Measurements from ENCODE around the gene BGN.

BGN gene

GRCh38 chrX:153474718-153475117 is 20.1 kb upstream of the BGN start:
- Histone ChIP-seq H3K27me3 (ENCODE audit: low read depth, low read length) (no peaks in the 10 kb centered on the region), H3K4me3 (ENCODE audit: low read depth in 1 of 2, low read length in 2 of 2) (no peak overlapping the region), H3K36me3 (ENCODE audit: control insufficient read depth in 1 of 2, insufficient read depth in 2 of 2, low read length in 2 of 2) (no peaks in the 10 kb centered on the region), H3K27ac (ENCODE audit: low read length) (no peak overlapping the region), H3K4me1 (ENCODE audit: control insufficient read depth in 1 of 2, insufficient read depth in 2 of 2, low read length in 2 of 2) (peaks cover 0 to 9% of the 10 kb centered on the region in 2 donors), H3K9me3 (ENCODE audit: control insufficient read depth in 1 of 2, low read length in 2 of 2) (no peaks in the 10 kb centered on the region)

DNA sequence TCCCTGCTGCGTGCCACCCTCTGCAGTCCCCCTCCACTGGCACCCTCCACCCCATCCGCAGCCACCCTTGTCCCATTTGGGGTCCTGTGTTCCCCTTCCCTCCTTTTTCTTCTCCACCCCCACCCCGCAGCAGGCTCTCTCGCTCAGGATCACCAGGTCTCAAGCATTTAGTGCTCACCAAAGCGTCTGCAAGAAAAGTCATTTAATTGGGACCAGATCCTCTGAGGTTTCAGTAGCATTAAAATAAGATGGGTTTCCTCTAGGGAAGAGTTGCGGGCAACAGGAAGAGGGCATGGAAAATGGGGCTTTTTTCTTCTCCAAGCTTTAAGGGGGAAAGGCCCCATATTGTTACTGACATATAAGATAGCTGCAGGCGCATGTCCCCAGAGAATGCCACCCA is 19.5 kb upstream of the BGN start:
- Histone ChIP-seq H3K9me3 (ENCODE audit: control insufficient read depth in 1 of 2, low read length in 2 of 2) (no peaks in the 10 kb centered on the region), H3K27me3 (ENCODE audit: low read depth, low read length) (no peaks in the 10 kb centered on the region), H3K4me3 (ENCODE audit: low read depth in 1 of 2, low read length in 2 of 2) (no peak overlapping the region), H3K36me3 (ENCODE audit: control insufficient read depth in 1 of 2, insufficient read depth in 2 of 2, low read length in 2 of 2) (no peaks in the 10 kb centered on the region), H3K27ac (ENCODE audit: low read length) (no peak overlapping the region), H3K4me1 (ENCODE audit: control insufficient read depth in 1 of 2, insufficient read depth in 2 of 2, low read length in 2 of 2) (peaks cover 0 to 7% of the 10 kb centered on the region in 2 donors)

DNA sequence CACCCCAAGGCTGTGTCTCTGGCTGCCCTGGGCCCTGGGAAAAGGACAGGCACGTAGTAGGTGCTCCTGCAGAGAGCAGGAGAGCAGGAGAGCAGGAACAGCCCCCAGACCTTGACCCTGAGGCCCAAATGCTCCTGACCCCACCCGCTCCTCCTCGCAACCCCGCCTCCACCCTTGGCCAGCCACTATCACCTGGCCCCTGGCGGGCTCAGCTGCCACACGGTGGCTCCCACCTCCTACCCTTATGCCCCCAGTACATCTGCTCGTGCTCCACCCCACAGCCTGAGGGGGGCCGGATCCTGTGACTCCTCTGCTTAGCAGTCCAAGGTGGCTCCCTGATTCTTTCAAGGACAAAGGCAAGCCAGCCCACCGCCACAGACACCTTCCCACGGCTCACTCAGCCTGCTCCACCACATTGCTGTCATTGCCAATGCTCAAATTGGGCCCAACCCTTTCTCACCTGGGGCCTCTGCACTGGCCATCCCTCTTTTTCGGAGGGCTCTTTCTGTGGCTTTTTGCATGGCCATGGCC is 19.0 kb upstream of the BGN start:
- Histone ChIP-seq H3K27ac (ENCODE audit: low read length) (no peak overlapping the region), H3K4me3 (ENCODE audit: low read depth in 1 of 2, low read length in 2 of 2) (no peak overlapping the region), H3K4me1 (ENCODE audit: control insufficient read depth in 1 of 2, insufficient read depth in 2 of 2, low read length in 2 of 2) (peaks cover 0 to 7% of the 10 kb centered on the region in 2 donors), H3K27me3 (ENCODE audit: low read depth, low read length) (no peaks in the 10 kb centered on the region), H3K9me3 (ENCODE audit: control insufficient read depth in 1 of 2, low read length in 2 of 2) (no peaks in the 10 kb centered on the region), H3K36me3 (ENCODE audit: control insufficient read depth in 1 of 2, insufficient read depth in 2 of 2, low read length in 2 of 2) (no peaks in the 10 kb centered on the region)

DNA sequence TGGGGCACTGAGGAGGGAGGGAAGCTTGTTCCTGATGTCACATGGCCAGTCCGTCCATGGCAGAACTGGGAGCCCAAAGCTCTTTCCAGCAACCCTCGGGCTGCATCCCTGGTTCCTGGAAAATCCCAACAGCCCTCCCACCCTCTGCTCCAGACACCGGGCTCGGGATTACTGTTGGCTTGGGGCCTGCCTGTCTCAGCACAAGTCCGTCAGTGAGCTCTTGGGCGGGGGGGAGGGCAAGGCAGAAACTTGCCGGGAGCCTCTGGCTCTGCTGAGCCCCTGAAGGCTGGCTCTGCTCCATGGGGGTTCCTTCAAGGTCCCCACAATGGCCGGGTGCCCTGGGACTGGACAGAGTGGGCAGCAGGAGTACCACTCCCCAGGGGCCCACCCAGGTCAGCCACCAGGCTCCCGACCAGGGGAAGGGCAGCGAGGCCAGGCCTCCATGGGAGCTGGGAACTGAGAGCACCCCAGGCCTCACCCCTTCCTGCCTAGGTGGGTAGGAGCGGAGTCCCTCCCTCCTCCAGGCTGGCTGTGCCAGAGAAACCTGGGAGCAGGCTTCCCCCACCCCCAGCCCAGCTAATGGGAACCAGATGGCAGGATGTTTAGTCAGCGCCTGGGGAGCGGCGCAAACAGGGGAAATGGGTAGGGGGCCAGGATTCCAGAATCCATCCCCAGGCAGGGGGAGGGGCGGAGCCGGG is 18.0 kb upstream of the BGN start:
- no peaks in the 10 kb centered on the region for H3K27me3 ChIP-seq (ENCODE audit: low read depth, low read length)

GRCh38 chrX:153477364-153477857 is 17.4 kb upstream of the BGN start:
- H3K4me1 ChIP-seq (ENCODE audit: control insufficient read depth in 1 of 2, insufficient read depth in 2 of 2, low read length in 2 of 2), result peaks cover 0 to 7% of the 10 kb centered on the region in 2 donors
- H3K27ac ChIP-seq (ENCODE audit: low read length), result no peak overlapping the region
- no peaks in the 10 kb centered on the region for H3K27me3 ChIP-seq (ENCODE audit: low read depth, low read length)
- H3K36me3 ChIP-seq (ENCODE audit: control insufficient read depth in 1 of 2, insufficient read depth in 2 of 2, low read length in 2 of 2), result no peaks in the 10 kb centered on the region
- H3K9me3 ChIP-seq (ENCODE audit: control insufficient read depth in 1 of 2, low read length in 2 of 2), result no peaks in the 10 kb centered on the region
- H3K4me3 ChIP-seq (ENCODE audit: low read depth in 1 of 2, low read length in 2 of 2), result no peak overlapping the region

More for the DNA sequence above, 18.0 kb upstream of the BGN start:
- Histone ChIP-seq H3K9me3 (ENCODE audit: control insufficient read depth in 1 of 2, low read length in 2 of 2) (no peaks in the 10 kb centered on the region), H3K27ac (ENCODE audit: low read length) (no peak overlapping the region), H3K36me3 (ENCODE audit: control insufficient read depth in 1 of 2, insufficient read depth in 2 of 2, low read length in 2 of 2) (no peaks in the 10 kb centered on the region), H3K4me3 (ENCODE audit: low read depth in 1 of 2, low read length in 2 of 2) (no peak overlapping the region), H3K4me1 (ENCODE audit: control insufficient read depth in 1 of 2, insufficient read depth in 2 of 2, low read length in 2 of 2) (peaks cover 0 to 7% of the 10 kb centered on the region in 2 donors)

- Histone ChIP-seq H3K4me1 (ENCODE audit: control insufficient read depth in 1 of 2, insufficient read depth in 2 of 2, low read length in 2 of 2) (peaks cover 0 to 7% of the 10 kb centered on the region in 2 donors), H3K4me3 (ENCODE audit: low read depth in 1 of 2, low read length in 2 of 2) (no peak overlapping the region), H3K9me3 (ENCODE audit: control insufficient read depth in 1 of 2, low read length in 2 of 2) (no peaks in the 10 kb centered on the region), H3K27me3 (ENCODE audit: low read depth, low read length) (no peaks in the 10 kb centered on the region), H3K27ac (ENCODE audit: low read length) (no peak overlapping the region), H3K36me3 (ENCODE audit: control insufficient read depth in 1 of 2, insufficient read depth in 2 of 2, low read length in 2 of 2) (no peaks in the 10 kb centered on the region)
These were observed 16.9 kb upstream of the BGN start for GRCh38 chrX:153477901-153478300.

DNA sequence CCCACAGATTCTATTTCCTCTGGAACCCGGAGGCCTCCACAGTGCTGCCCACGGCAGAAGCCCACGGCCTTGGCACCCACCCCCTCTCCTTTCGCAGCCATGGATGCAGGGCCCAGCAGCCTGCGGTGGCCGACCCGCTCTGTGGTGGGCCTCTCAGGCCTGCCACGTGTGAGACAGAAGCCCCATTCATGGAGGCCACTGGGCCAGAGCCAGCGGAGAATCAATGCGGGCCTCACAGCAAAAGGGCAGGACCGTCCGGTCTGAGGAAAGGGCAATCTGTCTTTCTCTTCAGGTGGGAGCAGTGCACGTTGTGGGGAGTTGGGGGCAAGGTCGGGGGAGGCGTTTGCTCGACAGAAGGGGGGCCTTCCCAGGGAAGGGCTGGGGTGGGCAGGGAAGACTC is 16.0 kb upstream of the BGN start:
- H3K27me3 ChIP-seq (ENCODE audit: low read depth, low read length), result no peaks in the 10 kb centered on the region
- peaks cover 0 to 7% of the 10 kb centered on the region in 2 donors for H3K4me1 ChIP-seq (ENCODE audit: control insufficient read depth in 1 of 2, insufficient read depth in 2 of 2, low read length in 2 of 2)
- H3K4me3 ChIP-seq (ENCODE audit: low read depth in 1 of 2, low read length in 2 of 2), result no peak overlapping the region
- no peaks in the 10 kb centered on the region for H3K36me3 ChIP-seq (ENCODE audit: control insufficient read depth in 1 of 2, insufficient read depth in 2 of 2, low read length in 2 of 2)
- no peaks in the 10 kb centered on the region for H3K9me3 ChIP-seq (ENCODE audit: control insufficient read depth in 1 of 2, low read length in 2 of 2)
- H3K27ac ChIP-seq (ENCODE audit: low read length), result no peak overlapping the region

DNA sequence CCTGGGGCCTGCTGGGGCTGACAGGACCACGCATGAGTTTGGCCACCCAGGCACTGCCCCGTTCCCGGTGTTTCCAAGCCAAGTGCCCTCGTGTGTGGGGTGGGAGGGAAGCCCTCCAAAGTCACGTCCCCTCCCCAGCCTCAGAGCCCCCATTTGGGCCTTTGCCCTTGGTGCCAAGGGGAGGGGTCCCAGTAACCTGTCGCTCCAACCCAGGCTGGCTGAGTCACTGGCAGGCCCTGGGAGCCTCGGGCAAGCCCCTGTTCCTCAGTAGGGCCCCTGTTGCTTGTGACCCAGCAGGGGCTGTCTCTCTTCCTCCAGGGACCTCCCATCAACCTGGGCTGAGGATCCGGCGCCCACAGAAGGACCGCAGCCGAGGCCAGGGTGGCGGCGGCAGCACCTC is 13.7 kb upstream of the BGN start:
- Histone ChIP-seq H3K4me3 (ENCODE audit: low read depth in 1 of 2, low read length in 2 of 2) (no peak overlapping the region), H3K36me3 (ENCODE audit: control insufficient read depth in 1 of 2, insufficient read depth in 2 of 2, low read length in 2 of 2) (no peaks in the 10 kb centered on the region), H3K27ac (ENCODE audit: low read length) (no peak overlapping the region), H3K9me3 (ENCODE audit: control insufficient read depth in 1 of 2, low read length in 2 of 2) (no peaks in the 10 kb centered on the region), H3K4me1 (ENCODE audit: control insufficient read depth in 1 of 2, insufficient read depth in 2 of 2, low read length in 2 of 2) (peaks cover 0 to 3% of the 10 kb centered on the region in 2 donors), H3K27me3 (ENCODE audit: low read depth, low read length) (no peaks in the 10 kb centered on the region)

GRCh38 chrX:153482376-153483015 is 12.3 kb upstream of the BGN start:
- H3K27ac ChIP-seq (ENCODE audit: low read length), result no peak overlapping the region
- H3K9me3 ChIP-seq (ENCODE audit: control insufficient read depth in 1 of 2, low read length in 2 of 2), result no peaks in the 10 kb centered on the region
- no peaks in the 10 kb centered on the region for H3K27me3 ChIP-seq (ENCODE audit: low read depth, low read length)

GRCh38 chrX:153485396-153486080 is 9.2 kb upstream of the BGN start:
- no peak overlapping the region for H3K27ac ChIP-seq (ENCODE audit: low read length)
- no peaks in the 10 kb centered on the region for H3K9me3 ChIP-seq (ENCODE audit: control insufficient read depth in 1 of 2, low read length in 2 of 2)
- H3K4me3 ChIP-seq (ENCODE audit: low read depth in 1 of 2, low read length in 2 of 2), result no peak overlapping the region
- H3K36me3 ChIP-seq (ENCODE audit: control insufficient read depth in 1 of 2, insufficient read depth in 2 of 2, low read length in 2 of 2), result no peaks in the 10 kb centered on the region
- H3K4me1 ChIP-seq (ENCODE audit: control insufficient read depth in 1 of 2, insufficient read depth in 2 of 2, low read length in 2 of 2), result no peaks in the 10 kb centered on the region
- H3K27me3 ChIP-seq (ENCODE audit: low read depth, low read length), result no peaks in the 10 kb centered on the region

More at GRCh38 chrX:153482376-153483015, 12.3 kb upstream of the BGN start:
- Histone ChIP-seq H3K36me3 (ENCODE audit: control insufficient read depth in 1 of 2, insufficient read depth in 2 of 2, low read length in 2 of 2) (no peaks in the 10 kb centered on the region), H3K4me3 (ENCODE audit: low read depth in 1 of 2, low read length in 2 of 2) (no peak overlapping the region), H3K4me1 (ENCODE audit: control insufficient read depth in 1 of 2, insufficient read depth in 2 of 2, low read length in 2 of 2) (no peaks in the 10 kb centered on the region)

DNA sequence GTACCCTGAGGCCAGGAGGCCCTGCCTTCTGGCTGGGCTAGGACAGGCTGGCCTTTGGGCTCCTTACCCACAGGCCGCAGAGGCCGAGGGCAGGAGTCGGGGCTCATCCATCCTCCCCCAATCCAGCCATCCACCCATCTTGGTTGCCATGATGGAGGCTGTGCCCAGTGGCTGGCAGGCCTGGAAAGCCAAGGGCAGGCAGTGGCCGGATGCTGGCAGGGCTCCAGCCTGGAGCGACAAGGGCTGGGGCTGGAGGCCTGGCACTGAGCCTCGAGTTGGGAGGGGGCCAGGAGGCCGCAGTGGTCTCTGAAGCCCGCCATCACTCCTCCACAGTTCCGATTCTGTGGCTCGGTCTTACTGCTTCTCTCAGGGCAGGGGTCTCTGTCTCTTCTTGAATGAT is 8.6 kb upstream of the BGN start:
- H3K27me3 ChIP-seq (ENCODE audit: low read depth, low read length), result no peaks in the 10 kb centered on the region
- no peaks in the 10 kb centered on the region for H3K9me3 ChIP-seq (ENCODE audit: control insufficient read depth in 1 of 2, low read length in 2 of 2)
- no peaks in the 10 kb centered on the region for H3K36me3 ChIP-seq (ENCODE audit: control insufficient read depth in 1 of 2, insufficient read depth in 2 of 2, low read length in 2 of 2)
- no peak overlapping the region for H3K27ac ChIP-seq (ENCODE audit: low read length)
- no peak overlapping the region for H3K4me3 ChIP-seq (ENCODE audit: low read depth in 1 of 2, low read length in 2 of 2)
- no peaks in the 10 kb centered on the region for H3K4me1 ChIP-seq (ENCODE audit: control insufficient read depth in 1 of 2, insufficient read depth in 2 of 2, low read length in 2 of 2)

All from muscle layer of duodenum (tissue), 2 donors.